ENCODE data around the gene AFF3. TPM values are rescaled to one million over a fixed set of nuclear protein-coding genes. Genes with fewer than 3 reads are reported as not detected.

AFF3 gene
- total and polyA plus RNA-seq, 2 of the 4 experiments (the other 2 are of a cell fraction): 12.9 to 14.3 TPM

DNA sequence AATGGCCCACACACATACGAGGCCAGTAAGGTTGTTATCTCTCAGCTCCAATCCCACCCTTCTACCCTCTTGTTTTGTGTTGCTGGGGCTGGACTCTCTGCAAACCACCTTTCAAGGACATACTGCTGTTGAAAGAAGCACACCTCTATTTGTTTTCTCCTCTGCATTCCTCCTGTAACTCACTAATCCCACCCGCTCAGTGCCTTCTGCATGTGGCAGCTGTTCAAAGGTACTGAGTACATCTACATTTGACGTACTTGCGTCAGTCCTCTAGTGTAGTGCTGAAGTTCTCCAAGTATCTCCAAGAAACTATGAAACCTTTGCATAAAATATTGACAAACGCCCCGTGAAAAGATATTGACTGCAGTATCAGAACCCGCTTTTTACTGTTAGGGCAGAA lies 310.6 kb downstream of the AFF3 start:
- no peak overlapping the region for H4K91ac ChIP-seq (ENCODE audit: insufficient read depth, low read depth, low read length)
- peaks cover 4% of the 10 kb centered on the region for H3K4me1 ChIP-seq (ENCODE audit: control insufficient read depth, insufficient read depth, low read length)
- H3K56ac ChIP-seq (ENCODE audit: extremely low read depth, insufficient read depth, low read length): no peak overlapping the region
- no peak overlapping the region for H3K4ac ChIP-seq (ENCODE audit: low read depth, low read length)
- no TSS peak for BruUV-seq (replicated peaks)
- ChIA-PET CTCF (interaction anchor here (1.7 kb wide), 1 partner anchor 10 kb away, joined by 5 read pairs; no protein-coding TSS in a partner anchor), POLR2A (ENCODE audit: unreplicated experiment) (no interaction called here)
- H4K20me1 ChIP-seq (ENCODE audit: insufficient read depth, low read length): no peaks in the 10 kb centered on the region
- dilution Hi-C loops (cut with HindIII; ENCODE audit: low sequenced_read_pairs, unreplicated experiment) (no loop called here), intact Hi-C loops (cut with micrococcal nuclease) (no loop called here), in situ Hi-C loops (cut with MboI; ENCODE audit: low sequenced_read_pairs) (no loop called here)
- no peak overlapping the region for H4K8ac ChIP-seq (ENCODE audit: low read depth in 2 of 2, low read length in 2 of 2)
- H3K9me1 ChIP-seq (ENCODE audit: insufficient read depth, low read length): 0 out of 2 replicates have a peak, but pooled peaks cover 6% of the 10 kb centered on the region
- no peak overlapping the region for H3K23ac ChIP-seq (ENCODE audit: low read depth, low read length)
- H3K9ac ChIP-seq (ENCODE audit: low read depth, low read length): no peak overlapping the region
- peaks cover 7 to 14% of the 10 kb centered on the region in 2 experiments; a peak in 2 of 4 replicates for H3K79me1 ChIP-seq (ENCODE audit: low read depth in 1 of 2, low read length in 2 of 2)
- DNase-seq (no peak), ATAC-seq (ENCODE audit: low read depth) (no peak)
- no peak overlapping the region for H2BK20ac ChIP-seq (ENCODE audit: low read depth, low read length)
- H4K5ac ChIP-seq (ENCODE audit: low read depth, low read length): no peak overlapping the region
- H3K18ac ChIP-seq (ENCODE audit: low read depth, low read length): no peak overlapping the region
- H3K4me2 ChIP-seq (ENCODE audit: low read depth, low read length): no peak overlapping the region
- peaks cover 19% of the 10 kb centered on the region for H3K36me3 ChIP-seq (ENCODE audit: control insufficient read depth, insufficient read depth, low read length)
- H3K27ac ChIP-seq (ENCODE audit: insufficient read depth, low read length): no peak overlapping the region
- H2BK5ac ChIP-seq (ENCODE audit: low read depth, low read length, poor library complexity, severe bottlenecking): no peak overlapping the region
- no peak overlapping the region for H2BK15ac ChIP-seq (ENCODE audit: low read depth, low read length)
- H3K14ac ChIP-seq (replicated peaks; ENCODE audit: low read depth, low read length): no peak overlapping the region
- no peak overlapping the region for H3K4me3 ChIP-seq (ENCODE audit: insufficient read depth, low read depth, low read length)
- no peaks in the 10 kb centered on the region for H3K9me3 ChIP-seq (ENCODE audit: control insufficient read depth, insufficient read depth, low read length)
- no CpG with 5 or more reads among the region's 7 CpGs for WGBS, 2 experiments (ENCODE audit: extremely low coverage in 2 of 2, insufficient read length in 1 of 2)
- no peak overlapping the region for H2AK9ac ChIP-seq (replicated peaks; ENCODE audit: low read depth, low read length, poor library complexity)
- H2AK5ac ChIP-seq (ENCODE audit: low read depth, low read length): no peak overlapping the region
- H2BK120ac ChIP-seq (ENCODE audit: low read depth, low read length): no peak overlapping the region
- no peaks in the 10 kb centered on the region for H3K27me3 ChIP-seq (ENCODE audit: control insufficient read depth, insufficient read depth, low read length)
- H2AFZ ChIP-seq (replicated peaks; ENCODE audit: low read length, poor library complexity): no peak overlapping the region
- TF ChIP-seq BHLHE40 (IDR thresholded peaks at IDR 0.05; ENCODE audit: low read depth, low read length): no peak
- TF ChIP-seq, protein P1, sequence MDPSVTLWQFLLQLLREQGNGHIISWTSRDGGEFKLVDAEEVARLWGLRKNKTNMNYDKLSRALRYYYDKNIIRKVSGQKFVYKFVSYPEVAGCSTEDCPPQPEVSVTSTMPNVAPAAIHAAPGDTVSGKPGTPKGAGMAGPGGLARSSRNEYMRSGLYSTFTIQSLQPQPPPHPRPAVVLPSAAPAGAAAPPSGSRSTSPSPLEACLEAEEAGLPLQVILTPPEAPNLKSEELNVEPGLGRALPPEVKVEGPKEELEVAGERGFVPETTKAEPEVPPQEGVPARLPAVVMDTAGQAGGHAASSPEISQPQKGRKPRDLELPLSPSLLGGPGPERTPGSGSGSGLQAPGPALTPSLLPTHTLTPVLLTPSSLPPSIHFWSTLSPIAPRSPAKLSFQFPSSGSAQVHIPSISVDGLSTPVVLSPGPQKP (IDR thresholded peaks at IDR 0.05; ENCODE audit: borderline replicate concordance, low read depth, low read length): no peak
- TF ChIP-seq MAFK (IDR thresholded peaks at IDR 0.05; ENCODE audit: low read depth, low read length): no peak
- TF ChIP-seq, protein P2, sequence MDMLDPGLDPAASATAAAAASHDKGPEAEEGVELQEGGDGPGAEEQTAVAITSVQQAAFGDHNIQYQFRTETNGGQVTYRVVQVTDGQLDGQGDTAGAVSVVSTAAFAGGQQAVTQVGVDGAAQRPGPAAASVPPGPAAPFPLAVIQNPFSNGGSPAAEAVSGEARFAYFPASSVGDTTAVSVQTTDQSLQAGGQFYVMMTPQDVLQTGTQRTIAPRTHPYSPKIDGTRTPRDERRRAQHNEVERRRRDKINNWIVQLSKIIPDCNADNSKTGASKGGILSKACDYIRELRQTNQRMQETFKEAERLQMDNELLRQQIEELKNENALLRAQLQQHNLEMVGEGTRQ (IDR thresholded peaks at IDR 0.05; ENCODE audit: low read depth, low read length): no peak
- TF ChIP-seq RAD21 (IDR thresholded peaks at IDR 0.05; ENCODE audit: low read length): no peak
- TF ChIP-seq NFE2L2 (IDR thresholded peaks at IDR 0.05; ENCODE audit: low read depth, low read length): no peak

Measured in IMR-90 (cell line).